Esophagus squamous epithelium (tissue), 5 donors: ENCODE data around the gene STAB1. TPM values are rescaled to one million over a fixed set of nuclear protein-coding genes. Genes with fewer than 3 reads are reported as not detected.
A peak's percentile ranks its signal among the peaks of the same experiment; 100 is the strongest.

Source experiments
- DNase-seq: peaks from one replicate; lab custom pipeline; 2025; lab: John Stamatoyannopoulos, UW
- H3K27ac ChIP-seq, 4 donors: fragments of 200-600 bp; sonication (generic); one replicate each; pipeline ENCODE4 v1.5.1; 2016 to 2019; ENCODE audit warnings: mild to moderate bottlenecking in 1 of 4
- H3K27me3 ChIP-seq, 4 donors: fragments of 200-600 bp; sonication (generic); 1 replicate in 3 of 4; 2 replicates in 1 of 4; pipeline versions ENCODE4 v1.5.1 to v1.6.0; 2017 to 2021; ENCODE audit warnings: antibody characterized with exemption in 1 of 4
- H3K36me3 ChIP-seq, 3 donors: fragments of 200-600 bp; sonication (generic); one replicate each; pipeline ENCODE4 v1.5.1; 2016 to 2019
- H3K4me1 ChIP-seq, 3 donors: fragments of 200-600 bp; sonication (generic); one replicate each; pipeline ENCODE4 v1.5.1; 2017 to 2019
- H3K4me3 ChIP-seq, 4 donors: fragments of 200-600 bp; sonication (generic); 1 replicate in 3 of 4; 2 replicates in 1 of 4; pipeline ENCODE4 v1.5.1; 2016 to 2019; ENCODE audit warnings: mild to moderate bottlenecking in 2 of 4, moderate library complexity in 1 of 4
- H3K9me3 ChIP-seq, 3 donors: fragments of 200-600 bp; sonication (generic); one replicate each; pipeline ENCODE4 v1.5.1; 2016 to 2019
- CTCF ChIP-seq, 6 experiments: fragments of 450-650 bp in 4 of 6; fragments of 200-600 bp in 2 of 6; sonication (generic) in 2 of 6; IDR thresholded peaks; one replicate each; pipeline ENCODE4 v1.5.1; 2016 to 2019; ENCODE audit warnings: antibody characterized with exemption in 6 of 6, mild to moderate bottlenecking in 4 of 6, moderate library complexity in 4 of 6
- POLR2A ChIP-seq, 4 donors: fragments of 450-650 bp; IDR thresholded peaks; one replicate each; pipeline ENCODE4 v1.6.1; 2017; ENCODE audit warnings: antibody characterized with exemption in 4 of 4, mild to moderate bottlenecking in 4 of 4, moderate library complexity in 3 of 4
- WGBS, 2 donors: methylation state at CpG; one replicate each; pipeline ENCODE4 v1.1.5; 2018; 5-methylcytosine and 5-hydroxymethylcytosine counted together
- intact Hi-C: fragments of 100-400 bp; cut with DNase I; formaldehyde crosslinking; loops from one replicate; pipeline ENCODE4 v1.15.0; 2022
- total RNA-seq, 4 donors: library from RNA; depleted of rRNA; stranded (reverse); fragments of >200 nt; gene quantifications; one replicate each; pipeline ENCODE4 v1.1.0, GENCODE V29; 2016
- donor health status: DM: yes; HTN: yes; CAD: no.

Gene STAB1
- total RNA-seq, 4 donors from 2014 or later = 5.6 to 69.4 (median 32.3) TPM

GRCh38 chr3:52531860-52532516 lies 36.9 kb downstream of the STAB1 start:
- intact Hi-C loops = loop anchor here (5.0 to 10.0 kb wide), 2 partner anchors 50 to 153 kb away; partner anchors contain the start of genes GNL3 and PBRM1
- no peak for TF ChIP-seq POLR2A (IDR thresholded peaks at IDR 0.05)
- TF ChIP-seq CTCF (IDR thresholded peaks at IDR 0.05) = no peak
- Histone ChIP-seq H3K27me3 (no peaks in the 10 kb centered on the region), H3K9me3 (no peaks in the 10 kb centered on the region), H3K27ac (peak overlapping the region; percentile 23 to 95 (median 88)), H3K36me3 (peaks cover 0 to 23% (median 11%) of the 10 kb centered on the region in 3 donors), H3K4me3 (peak overlapping the region; percentile 70 to 88 (median 76)), H3K4me1 (peaks cover 51 to 91% (median 55%) of the 10 kb centered on the region in 3 donors)
- DNase-seq = no peak
- WGBS, 2 donors = 66 to 81% methylated on average over 7 to 9 of the region's 14 CpGs

GRCh38 chr3:52532517-52532837 lies 37.3 kb downstream of the STAB1 start:
- peak overlapping the region; percentile 72 to 95 (median 88) for H3K27ac ChIP-seq
- H3K36me3 ChIP-seq = peaks cover 0 to 18% (median 6%) of the 10 kb centered on the region in 3 donors
- TF ChIP-seq CTCF (IDR thresholded peaks at IDR 0.05) (no peak), POLR2A (IDR thresholded peaks at IDR 0.05) (no peak)
- peaks cover 55 to 91% (median 57%) of the 10 kb centered on the region in 3 donors for H3K4me1 ChIP-seq
- no peaks in the 10 kb centered on the region for H3K27me3 ChIP-seq
- H3K4me3 ChIP-seq = peak overlapping the region; percentile 70 to 88 (median 76)
- 23% methylated on average over 2 of the region's 5 CpGs; no CpG with 5 or more reads in 1 of the 2 donors for WGBS, 2 donors
- no peaks in the 10 kb centered on the region for H3K9me3 ChIP-seq
- DNase-seq = no peak
- intact Hi-C loops = loop anchor here (5.0 to 10.0 kb wide), 2 partner anchors 50 to 152 kb away; partner anchors contain the start of genes GNL3 and PBRM1

- Histone ChIP-seq H3K36me3 (peaks cover 0 to 12% (median under 1%) of the 10 kb centered on the region in 3 donors), H3K27me3 (no peaks in the 10 kb centered on the region), H3K4me1 (peaks cover 60 to 91% (median 63%) of the 10 kb centered on the region in 3 donors), H3K9me3 (no peaks in the 10 kb centered on the region), H3K4me3 (peak overlapping the region; percentile 70 to 88 (median 76)), H3K27ac (peak overlapping the region; percentile 72 to 95 (median 88))
- no peak for TF ChIP-seq POLR2A (IDR thresholded peaks at IDR 0.05)
- no peak for TF ChIP-seq CTCF (IDR thresholded peaks at IDR 0.05)
- no peak for DNase-seq
- WGBS, 2 donors = 0% methylated on average over 5 of the region's 78 CpGs; no CpG with 5 or more reads in 1 of the 2 donors
- intact Hi-C loops = loop anchor here (5.0 to 10.0 kb wide), 2 partner anchors 51 to 152 kb away; partner anchors contain the start of genes GNL3 and PBRM1
Observed at GRCh38 chr3:52532838-52533622, 37.9 kb downstream of the STAB1 start.

- H3K4me1 ChIP-seq = peaks cover 67 to 91% (median 70%) of the 10 kb centered on the region in 3 donors
- H3K4me3 ChIP-seq = peak within 1 kb of the TSS; percentile 70 to 88 (median 76)
- intact Hi-C loops = loop anchor here (5.0 to 10.0 kb wide), 2 partner anchors 51 to 151 kb away; partner anchors contain the start of genes GNL3 and PBRM1
- H3K9me3 ChIP-seq = no peaks in the 10 kb centered on the region
- peaks cover 0 to 5% (median 0%) of the 10 kb centered on the region in 3 donors for H3K36me3 ChIP-seq
- DNase-seq = no peak
- TF ChIP-seq POLR2A (IDR thresholded peaks at IDR 0.05) (peak in 1 of 4 donors; percentile 37), CTCF (IDR thresholded peaks at IDR 0.05) (no peak)
- WGBS, 2 donors = no CpG with 5 or more reads among the region's 91 CpGs
- H3K27me3 ChIP-seq = no peaks in the 10 kb centered on the region
- H3K27ac ChIP-seq = peak within 1 kb of the TSS; percentile 77 to 95 (median 92)
Observed at GRCh38 chr3:52533623-52534280, 38.6 kb downstream of the STAB1 start, which contains the start of gene NT5DC2. TSS of gene NT5DC2 (minus strand) at chr3:52533857. CDS start at chr3:52533737, 120 bp downstream.
